GM12892 (cell line): ENCODE results near the gene CACNA1C.

Source experiments
- DNase-seq: peaks from one replicate; pipeline ENCODE4 v3.0.0; 2011; ENCODE audit not compliant: insufficient read length
- FAIRE-seq: peaks from 2 replicates; lab custom pipeline; 2011; peaks lifted over from hg19 to GRCh38; lab: Jason Lieb, UNC
- POLR2A ChIP-seq: IDR thresholded peaks from 2 replicates; pipeline ENCODE4 v1.6.1; 2011; ENCODE audit warnings: low read depth, low read length, control low read depth
- POLR2AphosphoS5 ChIP-seq: IDR thresholded peaks from 2 replicates; pipeline ENCODE4 v1.6.1; 2011; ENCODE audit warnings: low read depth, low read length, control low read depth
- TAF1 ChIP-seq: IDR thresholded peaks from 2 replicates; pipeline ENCODE4 v1.6.1; 2011; ENCODE audit warnings: low read depth, mild to moderate bottlenecking, control low read depth, low read length, borderline replicate concordance

The CACNA1C gene

DNA sequence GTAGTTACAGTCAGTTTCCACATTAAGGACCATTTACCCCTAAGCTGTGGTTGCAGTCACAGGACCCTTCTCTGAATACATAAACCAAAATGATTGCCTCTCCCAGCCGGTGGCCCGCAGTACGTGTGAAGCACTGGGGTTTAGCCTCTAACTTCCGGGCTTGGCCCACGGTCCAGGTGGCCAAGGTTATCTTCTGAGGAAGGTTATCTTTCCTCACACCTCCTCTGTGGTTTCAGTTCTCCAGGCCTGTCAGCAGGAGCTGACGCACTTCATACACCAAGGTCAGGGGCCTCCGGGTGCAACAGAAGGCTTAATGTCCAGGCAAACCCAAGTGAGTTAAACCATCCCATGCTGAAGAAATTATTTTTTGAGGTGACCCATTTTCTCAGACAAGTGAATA lies 451.0 kb downstream of the CACNA1C start:
- FAIRE-seq = no peak
- TF ChIP-seq POLR2AphosphoS5 = no peak
- no peak for TF ChIP-seq POLR2A
- TF ChIP-seq TAF1 = no peak
- no peak for DNase-seq

DNA sequence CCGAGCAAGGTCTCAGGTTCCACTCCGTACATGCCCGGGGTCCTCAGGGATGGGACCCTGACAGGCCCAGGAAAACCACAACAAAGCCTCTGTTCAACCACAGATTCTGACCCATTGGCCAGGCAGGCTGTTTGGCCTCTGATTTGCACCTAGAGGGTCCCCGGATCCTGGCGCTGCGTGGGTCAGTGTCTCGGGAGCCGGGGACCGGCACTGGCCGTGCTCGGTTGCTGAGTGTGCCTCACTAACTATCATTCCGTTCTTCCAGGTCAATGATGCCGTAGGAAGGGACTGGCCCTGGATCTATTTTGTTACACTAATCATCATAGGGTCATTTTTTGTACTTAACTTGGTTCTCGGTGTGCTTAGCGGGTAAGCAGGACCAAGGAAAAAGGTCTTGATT lies 451.8 kb downstream of the CACNA1C start:
- no peak for FAIRE-seq
- no peak for TF ChIP-seq POLR2A
- TF ChIP-seq TAF1 = no peak
- no peak for TF ChIP-seq POLR2AphosphoS5
- no peak for DNase-seq

DNA sequence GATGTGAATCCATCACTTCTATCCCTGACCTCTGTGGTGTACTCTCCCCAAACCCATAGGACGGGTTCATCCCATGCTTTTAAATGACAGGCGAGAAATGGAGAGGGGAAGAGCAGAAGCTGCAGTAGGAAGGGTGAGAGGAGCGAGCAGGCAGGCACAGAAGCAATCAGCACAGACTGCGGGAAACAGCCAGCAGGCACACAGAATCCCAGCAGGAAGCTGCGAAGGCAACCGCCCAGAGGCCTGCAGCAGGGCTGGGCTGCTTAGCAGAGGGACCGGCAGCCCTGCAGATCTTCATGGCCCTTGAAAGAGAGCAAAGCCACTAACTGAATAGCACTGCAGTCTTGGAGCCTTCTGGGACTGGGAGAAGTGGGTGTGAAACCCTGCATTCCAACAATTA lies 455.0 kb downstream of the CACNA1C start:
- DNase-seq (no peak), FAIRE-seq (no peak)
- TF ChIP-seq TAF1 = no peak
- TF ChIP-seq POLR2AphosphoS5 = no peak
- TF ChIP-seq POLR2A = no peak

DNA sequence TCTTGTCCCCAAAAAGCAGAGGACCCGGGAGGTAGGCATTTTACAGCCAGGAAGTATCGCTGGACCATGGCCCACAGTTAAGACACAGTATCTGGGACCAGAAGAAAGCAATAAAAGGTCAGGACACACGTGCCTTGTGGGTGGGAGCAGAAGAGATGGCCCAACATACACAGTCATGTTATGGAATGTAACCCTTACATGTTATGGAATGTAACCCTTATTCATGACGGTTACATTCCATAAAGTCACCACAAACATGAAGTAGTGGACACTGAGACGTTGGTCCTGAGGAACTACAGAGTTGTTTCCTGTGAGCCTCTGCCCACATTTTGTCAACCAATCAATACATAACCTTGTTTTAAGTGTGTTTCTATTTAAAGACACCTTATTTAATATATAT lies 456.4 kb downstream of the CACNA1C start:
- no peak for FAIRE-seq
- no peak for DNase-seq
- TF ChIP-seq TAF1 (no peak), POLR2AphosphoS5 (no peak)

DNA sequence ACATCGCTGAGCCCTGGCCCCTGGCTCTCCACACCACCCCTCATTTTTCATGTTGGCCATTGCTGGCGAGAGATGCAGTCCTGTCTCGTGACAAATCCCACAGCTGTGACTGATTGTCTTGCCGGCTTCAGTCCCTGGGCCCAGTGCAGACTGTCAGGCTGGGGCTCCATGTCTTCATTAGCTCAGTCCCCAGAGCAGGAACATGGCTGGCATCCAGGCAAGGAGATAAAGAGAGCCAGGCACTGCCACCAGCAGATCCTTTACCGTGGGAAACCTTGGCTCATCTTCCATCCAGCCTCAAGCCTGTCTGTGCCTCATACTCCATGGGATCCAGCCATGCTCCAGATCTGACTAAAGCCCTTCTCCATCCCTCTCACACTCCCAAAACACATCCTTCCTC lies 457.3 kb downstream of the CACNA1C start:
- TF ChIP-seq POLR2AphosphoS5 (no peak), POLR2A (no peak), TAF1 (no peak)

DNA sequence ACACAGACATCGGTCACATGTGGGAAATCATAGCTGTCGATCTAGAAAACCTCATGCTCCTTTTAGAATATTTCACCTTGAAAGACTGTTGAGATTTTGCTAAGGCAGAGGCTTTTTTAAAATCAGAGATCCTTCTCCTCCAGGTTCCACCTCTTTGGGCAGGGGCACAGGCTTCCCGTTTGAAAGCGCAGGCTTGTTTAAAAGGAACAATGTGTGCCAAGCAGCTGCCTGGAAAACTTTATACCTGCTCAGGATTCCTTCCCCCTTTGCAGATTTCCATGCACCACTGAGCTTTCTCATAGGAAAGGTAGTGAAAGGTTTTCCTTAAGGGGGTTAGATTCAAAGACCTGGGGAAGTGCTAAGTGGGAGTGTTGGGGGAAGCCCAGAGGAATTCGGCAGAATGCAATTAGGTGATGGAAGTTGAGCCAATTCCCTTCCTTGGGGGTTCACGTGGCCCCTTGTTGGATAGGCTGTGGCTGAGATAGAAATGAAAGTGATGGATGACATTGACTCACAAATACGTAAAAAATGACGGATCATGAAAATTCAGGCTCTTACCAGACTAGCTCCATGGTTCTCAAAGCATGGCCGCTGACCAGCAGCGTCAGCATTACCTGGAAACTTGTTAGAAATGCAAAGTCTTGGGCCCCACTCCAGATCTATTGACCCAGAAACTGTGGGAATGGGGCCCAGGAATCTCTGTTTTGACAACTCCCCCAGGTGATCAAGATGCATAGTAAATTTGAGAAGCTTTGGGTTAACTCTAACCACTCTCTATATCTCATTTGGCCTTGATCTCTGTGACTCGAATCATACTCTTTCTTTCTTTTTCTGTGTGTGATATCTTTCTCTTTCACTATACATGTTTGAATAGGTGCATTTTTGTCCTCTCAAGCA lies 460.6 kb downstream of the CACNA1C start:
- FAIRE-seq (no peak), DNase-seq (no peak)
- TF ChIP-seq POLR2A (no peak), POLR2AphosphoS5 (no peak), TAF1 (no peak)

More for the DNA sequence above, 457.3 kb downstream of the CACNA1C start:
- FAIRE-seq = no peak
- DNase-seq = no peak

DNA sequence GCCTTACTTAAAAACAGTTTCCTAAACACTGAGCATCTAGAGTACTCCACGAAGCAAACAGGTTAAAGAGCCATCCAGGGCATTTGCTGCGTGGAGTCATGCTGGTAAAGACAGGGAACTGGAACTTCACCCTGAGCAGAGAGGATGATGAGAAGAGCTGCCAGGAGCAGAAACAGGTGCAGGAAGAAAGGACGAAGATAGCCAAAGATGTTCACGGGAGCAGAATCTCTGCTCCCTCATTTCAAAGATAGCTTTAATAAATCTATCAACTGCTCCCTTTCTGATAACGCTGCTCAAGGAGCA lies 461.2 kb downstream of the CACNA1C start:
- DNase-seq (no peak), FAIRE-seq (no peak)
- no peak for TF ChIP-seq POLR2A
- no peak for TF ChIP-seq TAF1
- TF ChIP-seq POLR2AphosphoS5 = no peak

DNA sequence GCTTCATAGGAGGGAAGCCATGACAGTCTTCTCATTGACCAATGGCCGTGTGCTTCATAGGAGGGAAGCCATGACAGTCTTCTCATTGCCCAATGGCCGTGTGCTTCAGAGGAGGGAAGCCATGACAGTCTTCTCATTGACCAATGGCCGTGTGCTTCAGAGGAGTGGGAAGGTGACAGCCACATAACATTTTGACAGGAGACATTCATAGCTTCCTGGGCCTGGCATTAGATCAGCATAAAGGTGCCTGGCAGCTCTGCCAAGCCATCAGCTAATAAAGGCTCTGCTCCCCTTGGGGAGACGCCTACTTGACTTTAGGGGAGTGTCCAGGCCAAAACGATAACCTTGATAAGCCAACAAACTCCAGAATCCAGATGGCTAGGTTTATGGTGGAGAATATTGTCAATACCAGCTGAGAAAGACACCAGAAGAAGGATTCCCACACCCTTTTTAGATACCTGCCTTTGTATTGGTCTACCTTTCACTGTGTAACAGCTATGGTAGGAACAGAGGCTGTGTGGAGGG lies 468.0 kb downstream of the CACNA1C start:
- TF ChIP-seq POLR2A = no peak
- TF ChIP-seq POLR2AphosphoS5 = no peak
- TF ChIP-seq TAF1 = no peak
- no peak for DNase-seq
- no peak for FAIRE-seq

DNA sequence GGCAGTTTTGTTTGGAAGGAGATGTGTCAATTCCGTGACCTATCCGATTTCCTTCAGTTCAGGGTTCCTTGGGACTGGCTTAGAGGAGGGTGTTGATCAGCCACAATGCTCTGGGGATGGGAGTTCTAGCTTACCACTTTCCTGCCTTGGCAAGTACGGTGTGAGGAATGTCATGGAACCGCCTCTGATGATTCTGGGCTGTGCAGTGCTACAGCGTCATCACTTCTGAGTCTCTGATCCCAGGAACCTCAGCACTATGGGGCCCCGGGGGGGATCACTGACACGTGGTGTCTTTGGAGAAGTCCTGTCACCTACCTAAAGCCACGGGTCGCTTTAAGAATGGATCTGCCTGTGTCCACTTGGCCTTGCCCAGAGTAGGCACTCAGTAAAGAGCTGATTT lies 470.5 kb downstream of the CACNA1C start:
- TF ChIP-seq POLR2A = no peak
- TF ChIP-seq POLR2AphosphoS5 = no peak
- no peak for TF ChIP-seq TAF1
- DNase-seq (no peak), FAIRE-seq (no peak)

DNA sequence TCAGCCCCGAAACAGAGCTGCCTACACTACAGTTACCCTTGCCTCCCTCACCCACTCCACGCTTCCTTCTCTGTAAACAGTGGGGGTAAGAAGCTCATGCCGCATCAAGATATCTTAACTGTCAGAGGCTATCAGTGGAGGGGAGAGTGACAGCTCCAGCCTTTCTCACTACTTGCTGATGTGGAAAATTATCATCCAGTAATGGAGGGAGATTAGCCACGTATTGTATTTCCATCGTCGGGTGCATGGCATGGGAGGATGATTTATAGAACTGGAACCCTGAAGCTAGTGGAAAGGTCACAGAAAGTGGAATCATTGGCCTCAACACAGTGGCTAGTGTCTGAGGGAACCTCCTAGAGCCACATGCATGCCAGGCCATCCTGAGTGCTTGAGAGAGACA lies 471.1 kb downstream of the CACNA1C start:
- FAIRE-seq (no peak), DNase-seq (no peak)
- TF ChIP-seq POLR2A (no peak), TAF1 (no peak), POLR2AphosphoS5 (no peak)

DNA sequence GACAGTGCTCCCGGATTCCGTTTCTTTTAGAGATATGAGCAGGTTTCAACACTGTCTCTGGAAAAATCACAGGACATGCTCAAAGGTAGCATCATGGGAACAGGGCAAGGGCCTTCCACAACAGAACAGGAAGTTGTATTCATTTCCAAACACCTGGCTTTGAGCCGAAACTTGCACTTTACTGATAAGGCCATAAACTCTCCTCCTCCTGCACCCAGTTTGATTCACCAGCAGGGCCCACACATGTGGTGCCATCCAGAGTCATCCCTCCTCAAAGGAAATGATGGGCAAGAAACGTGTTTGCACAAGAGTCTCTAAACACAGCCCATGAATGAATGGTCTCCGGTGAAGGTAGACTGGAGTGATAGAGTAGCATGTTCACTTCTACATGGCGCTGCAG lies 473.6 kb downstream of the CACNA1C start:
- TF ChIP-seq POLR2AphosphoS5 (no peak), TAF1 (no peak), POLR2A (no peak)
- FAIRE-seq (peak; percentile 9), DNase-seq (no peak)

DNA sequence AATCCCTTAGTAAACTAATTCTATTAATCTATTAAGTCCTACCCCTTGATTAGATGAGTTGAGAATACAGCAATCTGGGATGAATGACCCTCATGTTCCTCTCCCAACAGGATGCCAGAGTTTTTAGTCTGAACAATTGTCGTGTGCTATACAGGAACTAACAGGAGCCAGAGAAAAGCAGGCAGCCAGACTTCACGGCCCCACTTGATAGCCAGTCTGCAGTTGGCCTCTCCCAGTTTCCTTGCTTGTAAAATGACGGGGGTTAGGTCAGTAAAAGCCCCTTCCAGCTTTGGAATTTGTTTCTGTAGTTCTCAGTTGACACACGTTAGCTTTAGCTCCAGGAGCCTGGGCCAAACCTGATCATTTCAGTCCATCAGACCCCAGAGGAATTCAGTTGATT lies 475.2 kb downstream of the CACNA1C start:
- FAIRE-seq (no peak), DNase-seq (no peak)
- TF ChIP-seq POLR2A = no peak
- TF ChIP-seq POLR2AphosphoS5 = no peak
- no peak for TF ChIP-seq TAF1
